Spleen (tissue), 7 donors: ENCODE data around the gene SMAD5.

Experiments
- POLR2A ChIP-seq, 3 donors: fragments of 450-650 bp; IDR thresholded peaks; one replicate each; pipeline ENCODE4 v1.5.1; 2017; ENCODE audit warnings: antibody characterized with exemption in 3 of 3, mild to moderate bottlenecking in 1 of 3
- TF ChIP-seq, protein P1 (sequence below), 11 experiments: fragments of 200-600 bp in 7 of 11; fragments of 450-650 bp in 4 of 11; sonication (generic) in 4 of 11; IDR thresholded peaks in 8 of 11; conservative IDR thresholded peaks in 3 of 11; 1 replicate in 7 of 11; 2 replicates in 4 of 11; pipeline versions ENCODE4 v1.4.0 to v1.8.0; 2016 to 2021; ENCODE audit warnings: antibody characterized with exemption in 11 of 11, inconsistent platforms in 4 of 11, mild to moderate bottlenecking in 1 of 11
- donor health status: DM: no; HTN: no; CAD: no; lungs with moderate emphysema.
- donor health status: DM: no; HTN: no; CAD: no.
- donor health status: DM: no; HTN: no; CAD: no.

DNA sequence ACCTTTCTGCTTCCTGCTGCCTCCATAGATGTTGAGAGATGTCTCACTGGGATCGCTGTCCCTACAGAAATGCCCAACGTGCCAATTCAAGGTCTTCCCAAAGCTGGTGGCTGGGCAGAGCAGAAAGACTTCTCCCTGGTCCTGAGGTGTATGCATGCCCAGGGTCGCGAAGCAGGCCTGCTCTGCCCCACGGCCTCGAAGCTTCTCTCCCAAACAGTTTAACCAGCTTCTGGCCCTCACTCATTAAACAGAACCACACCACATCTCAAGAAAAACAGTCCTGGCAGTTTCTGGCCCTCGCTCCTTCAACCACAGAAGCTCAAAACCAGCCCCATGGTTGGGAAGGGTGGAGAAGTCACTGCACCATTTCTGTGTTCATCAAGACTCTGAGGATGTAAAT, 75.0 kb downstream of the SMAD5 start:
- TF ChIP-seq, protein P1, sequence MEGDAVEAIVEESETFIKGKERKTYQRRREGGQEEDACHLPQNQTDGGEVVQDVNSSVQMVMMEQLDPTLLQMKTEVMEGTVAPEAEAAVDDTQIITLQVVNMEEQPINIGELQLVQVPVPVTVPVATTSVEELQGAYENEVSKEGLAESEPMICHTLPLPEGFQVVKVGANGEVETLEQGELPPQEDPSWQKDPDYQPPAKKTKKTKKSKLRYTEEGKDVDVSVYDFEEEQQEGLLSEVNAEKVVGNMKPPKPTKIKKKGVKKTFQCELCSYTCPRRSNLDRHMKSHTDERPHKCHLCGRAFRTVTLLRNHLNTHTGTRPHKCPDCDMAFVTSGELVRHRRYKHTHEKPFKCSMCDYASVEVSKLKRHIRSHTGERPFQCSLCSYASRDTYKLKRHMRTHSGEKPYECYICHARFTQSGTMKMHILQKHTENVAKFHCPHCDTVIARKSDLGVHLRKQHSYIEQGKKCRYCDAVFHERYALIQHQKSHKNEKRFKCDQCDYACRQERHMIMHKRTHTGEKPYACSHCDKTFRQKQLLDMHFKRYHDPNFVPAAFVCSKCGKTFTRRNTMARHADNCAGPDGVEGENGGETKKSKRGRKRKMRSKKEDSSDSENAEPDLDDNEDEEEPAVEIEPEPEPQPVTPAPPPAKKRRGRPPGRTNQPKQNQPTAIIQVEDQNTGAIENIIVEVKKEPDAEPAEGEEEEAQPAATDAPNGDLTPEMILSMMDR (IDR thresholded peaks at IDR 0.05 in 8 of 11, conservative IDR thresholded peaks at IDR 0.05 in 3 of 11): no peak
- no peak for TF ChIP-seq POLR2A (IDR thresholded peaks at IDR 0.05)
